K562 (cell line): ENCODE measurements around the gene TUBA1B. TPM values are rescaled to one million over a fixed set of nuclear protein-coding genes. Genes with fewer than 3 reads are reported as not detected.

ENCODE experiments used
- FOS ChIP-seq: IDR thresholded peaks from 3 replicates; pipeline ENCODE4 v1.6.1; 2011; ENCODE audit not compliant: insufficient read length; ENCODE audit errors: extremely low read depth
- L3MBTL2 ChIP-seq: fragments of 450-650 bp; IDR thresholded peaks from 2 replicates; pipeline ENCODE4 v1.6.1; 2016; ENCODE audit warnings: mild to moderate bottlenecking, moderate library complexity
- LARP7 ChIP-seq: fragments of 450-650 bp; IDR thresholded peaks from 2 replicates; pipeline ENCODE4 v1.6.1; 2016
- MEF2A ChIP-seq: IDR thresholded peaks from 2 replicates; pipeline ENCODE4 v1.6.1; 2011; ENCODE audit warnings: low read depth, mild to moderate bottlenecking, low read length, moderate library complexity; ENCODE audit not compliant: control insufficient read depth
- NELFE ChIP-seq: IDR thresholded peaks from 2 replicates; pipeline ENCODE4 v1.6.1; 2011; ENCODE audit warnings: mild to moderate bottlenecking; ENCODE audit not compliant: insufficient read depth, insufficient read length
- NFATC3 ChIP-seq: fragments of 450-650 bp; IDR thresholded peaks from 2 replicates; pipeline ENCODE4 v1.6.1; 2017; ENCODE audit warnings: mild to moderate bottlenecking
- POLR2AphosphoS2 ChIP-seq: IDR thresholded peaks from 2 replicates; pipeline ENCODE4 v1.6.1; 2012; ENCODE audit warnings: low read length, improper control_type of control experiment
- POLR2H ChIP-seq: IDR thresholded peaks from 2 replicates; pipeline ENCODE4 v1.6.1; 2016; ENCODE audit warnings: missing genetic modification characterization, low read depth, mild to moderate bottlenecking, control low read depth, missing compliant biosample characterization, moderate library complexity
- PURB ChIP-seq: sonication (generic); formaldehyde crosslinking; IDR thresholded peaks from 2 replicates; pipeline ENCODE4 v1.9.0; 2021; ENCODE audit warnings: low read depth, mild to moderate bottlenecking, missing genetic modification reagents
- RBFOX2 ChIP-seq: fragments of 200-400 bp; formaldehyde crosslinking; IDR thresholded peaks from 2 replicates; pipeline ENCODE4 v1.6.1; 2017; ENCODE audit warnings: low read depth, mild to moderate bottlenecking, low read length, moderate library complexity
- SFPQ ChIP-seq: fragments of 200-400 bp; formaldehyde crosslinking; IDR thresholded peaks from 2 replicates; pipeline ENCODE4 v1.6.1; 2017; ENCODE audit warnings: mild to moderate bottlenecking, low read depth, low read length, moderate library complexity
- ZBTB1 ChIP-seq: sonication (generic); formaldehyde crosslinking; IDR thresholded peaks from 2 replicates; pipeline ENCODE4 v1.8.1; 2023; ENCODE audit warnings: missing genetic modification reagents, low read depth, mild to moderate bottlenecking, borderline replicate concordance
- ZFP36 ChIP-seq: fragments of 150-350 bp; IDR thresholded peaks from 2 replicates; pipeline ENCODE4 v1.6.1; 2018; ENCODE audit warnings: low read length, low read depth; ENCODE audit not compliant: partially characterized antibody
- ZNF316 ChIP-seq: fragments of 450-650 bp; IDR thresholded peaks from 2 replicates; pipeline ENCODE4 v1.6.1; 2016
- ZSCAN32 ChIP-seq: fragments of 450-650 bp; formaldehyde crosslinking; IDR thresholded peaks from 2 replicates; pipeline ENCODE4 v1.4.0; 2020; ENCODE audit warnings: mild to moderate bottlenecking, moderate library complexity
- polyA plus RNA-seq, 8 experiments: library from polyadenylated mRNA; depleted of rRNA in 4 of 8; stranded (reverse) in 5 of 8; unstranded in 3 of 8; fragments of >200 nt; fragmentation: Nextera tagmentation in 2 of 8; fragmentation: Illumina TruSeq in 1 of 8; extraction: Ambion mirVana in 2 of 8; extraction: Trizol in 1 of 8; gene quantifications; 2 replicates each; pipeline versions ENCODE4 v1.2.1 to v1.2.3, GENCODE V29; 2011 to 2014; ENCODE audit warnings: inconsistent platforms in 1 of 8, missing spikeins in 1 of 8
- total RNA-seq, 7 experiments: library from RNA; depleted of rRNA in 6 of 7; stranded (reverse); fragments of >200 nt in 6 of 7; fragmentation: Illumina TruSeq in 2 of 7; extraction: Trizol in 2 of 7; gene quantifications; 2 replicates each; pipeline versions ENCODE4 v1.2.1 to v1.2.3, GENCODE V29; 2011 to 2021; ENCODE audit warnings: low replicate concordance in 1 of 7
- TF ChIP-seq, protein P1 (sequence below): sonication (generic); formaldehyde crosslinking; IDR thresholded peaks from 2 replicates; pipeline ENCODE4 v1.8.0; 2022; ENCODE audit warnings: mild to moderate bottlenecking, missing genetic modification reagents, borderline replicate concordance

Gene TUBA1B
- total and polyA plus RNA-seq, 9 of the 15 experiments (the other 6 are each of a cell fraction or from before 2014, with no cell fraction given), result 2,189 to 4,624 (median 2,628) TPM

DNA sequence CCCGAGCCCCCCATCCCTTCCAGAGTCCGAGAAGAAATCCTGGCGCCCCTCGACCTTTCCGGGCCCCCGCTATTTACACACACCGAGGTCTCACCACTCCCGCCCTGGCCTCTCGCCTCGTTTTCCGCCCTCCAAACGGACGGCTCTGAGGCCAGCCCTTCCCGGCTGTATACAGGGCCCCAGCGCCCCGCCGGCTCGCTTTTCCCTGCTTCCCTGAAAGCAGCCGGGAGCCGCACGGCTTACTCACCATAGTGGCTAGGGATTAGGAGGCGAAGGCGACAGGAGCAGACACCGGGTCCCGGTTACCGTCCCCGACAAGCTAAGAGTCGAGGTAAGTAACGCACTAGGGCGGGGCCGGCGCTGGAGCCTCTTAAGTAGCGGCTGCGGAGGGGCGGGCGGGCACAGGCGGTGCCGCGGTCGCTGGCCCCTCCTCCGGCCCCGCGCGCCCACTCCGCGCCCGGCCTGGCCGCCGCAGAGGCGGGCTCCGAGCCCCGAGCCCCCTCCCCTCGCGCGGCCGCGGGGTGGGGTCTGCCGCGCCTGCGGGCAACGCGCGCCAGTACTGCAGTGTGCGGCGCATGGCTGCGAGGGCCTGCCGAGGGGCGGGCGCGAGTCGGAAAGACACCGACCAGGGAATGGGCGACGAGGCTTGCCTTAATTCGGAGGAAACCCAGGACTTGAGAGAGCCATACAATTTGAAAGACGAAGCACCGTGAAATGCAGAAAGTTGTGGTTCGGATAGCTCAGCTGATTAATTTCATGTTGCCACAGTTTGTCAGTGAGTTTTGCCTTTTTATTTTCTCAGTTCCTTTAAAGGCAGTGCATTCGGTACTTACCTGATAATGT lies at the start of gene TUBA1B (continued):
- TF ChIP-seq ZFP36 (peak; percentile 3), MEF2A (0 out of 2 replicates have a peak, but pooled peaks have one; percentile 52), L3MBTL2 (peak; percentile 91), ZBTB1 (CRISPR knock-in tag) (peak; percentile 24; the same call in 1 of the 2 replicates), NFATC3 (no peak), FOS (no peak), ZSCAN32 (CRISPR knock-in tag) (0 out of 2 replicates have a peak, but pooled peaks have one; percentile 37), PURB (CRISPR knock-in tag) (no peak), POLR2AphosphoS2 (peak; percentile 87; the same call in 1 of the 2 replicates), NELFE (peak; percentile 85), POLR2H (tag) (peak; percentile 98), LARP7 (0 out of 2 replicates have a peak, but pooled peaks have one; percentile 44), ZNF316 (0 out of 2 replicates have a peak, but pooled peaks have one; percentile 11), RBFOX2 (peak; percentile 94), SFPQ (no peak)
- TF ChIP-seq, protein P1, sequence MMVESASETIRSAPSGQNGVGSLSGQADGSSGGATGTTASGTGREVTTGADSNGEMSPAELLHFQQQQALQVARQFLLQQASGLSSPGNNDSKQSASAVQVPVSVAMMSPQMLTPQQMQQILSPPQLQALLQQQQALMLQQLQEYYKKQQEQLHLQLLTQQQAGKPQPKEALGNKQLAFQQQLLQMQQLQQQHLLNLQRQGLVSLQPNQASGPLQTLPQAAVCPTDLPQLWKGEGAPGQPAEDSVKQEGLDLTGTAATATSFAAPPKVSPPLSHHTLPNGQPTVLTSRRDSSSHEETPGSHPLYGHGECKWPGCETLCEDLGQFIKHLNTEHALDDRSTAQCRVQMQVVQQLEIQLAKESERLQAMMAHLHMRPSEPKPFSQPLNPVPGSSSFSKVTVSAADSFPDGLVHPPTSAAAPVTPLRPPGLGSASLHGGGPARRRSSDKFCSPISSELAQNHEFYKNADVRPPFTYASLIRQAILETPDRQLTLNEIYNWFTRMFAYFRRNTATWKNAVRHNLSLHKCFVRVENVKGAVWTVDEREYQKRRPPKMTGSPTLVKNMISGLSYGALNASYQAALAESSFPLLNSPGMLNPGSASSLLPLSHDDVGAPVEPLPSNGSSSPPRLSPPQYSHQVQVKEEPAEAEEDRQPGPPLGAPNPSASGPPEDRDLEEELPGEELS (CRISPR knock-in tag), result no peak
